Measurements from ENCODE around the gene MCM6. TPM values are rescaled to one million over a fixed set of nuclear protein-coding genes. Genes with fewer than 3 reads are reported as not detected.

MCM6 gene
- total and polyA plus RNA-seq, 5 donors from 2014 or later, result 15.6 to 27.7 (median 18.3) TPM

- Mint-ChIP-seq H3K36me3 (peaks cover 65% of the 10 kb centered on the region), H3K9me3 (no peaks in the 10 kb centered on the region), H3K4me3 (no peak overlapping the region), H3K4me1 (peaks cover 0 to 5% (median under 1%) of the 10 kb centered on the region in 4 donors), H3K27ac (peak overlapping the region in 1 of 3 donors; percentile 7), H3K27me3 (no peaks in the 10 kb centered on the region)
- no peak for DNase-seq
- H3K4me3 ChIP-seq (ENCODE audit: low read depth, low read length), result no peak overlapping the region
- peaks cover 80% of the 10 kb centered on the region for H3K36me3 ChIP-seq (ENCODE audit: control insufficient read depth, insufficient read depth, low read length)
- H3K9me3 ChIP-seq (ENCODE audit: control insufficient read depth in 2 of 2, low read length in 2 of 2), result no peaks in the 10 kb centered on the region
- no peaks in the 10 kb centered on the region for H3K27me3 ChIP-seq (ENCODE audit: control insufficient read depth, insufficient read depth, low read length)
- no peak overlapping the region for H3K27ac ChIP-seq (ENCODE audit: insufficient read depth, low read length, poor library complexity, severe bottlenecking)
- ATAC-seq (ENCODE audit: low read depth in 2 of 2), result no peak
- H3K4me1 ChIP-seq (ENCODE audit: control insufficient read depth, insufficient read depth, low read length, poor library complexity, severe bottlenecking), result no peaks in the 10 kb centered on the region
Observed at GRCh38 chr2:135862718-135863117, 13.5 kb downstream of the MCM6 start.

GRCh38 chr2:135853401-135853800, 22.8 kb downstream of the MCM6 start:
- peaks cover 34% of the 10 kb centered on the region for H3K36me3 Mint-ChIP-seq
- DNase-seq, result no peak
- Histone ChIP-seq H3K4me3 (ENCODE audit: low read depth, low read length) (no peak overlapping the region), H3K36me3 (ENCODE audit: control insufficient read depth, insufficient read depth, low read length) (peaks cover 57% of the 10 kb centered on the region), H3K4me1 (ENCODE audit: control insufficient read depth, insufficient read depth, low read length, poor library complexity, severe bottlenecking) (no peaks in the 10 kb centered on the region), H3K27me3 (ENCODE audit: control insufficient read depth, insufficient read depth, low read length) (no peaks in the 10 kb centered on the region), H3K9me3 (ENCODE audit: control insufficient read depth in 2 of 2, low read length in 2 of 2) (no peaks in the 10 kb centered on the region), H3K27ac (ENCODE audit: insufficient read depth, low read length, poor library complexity, severe bottlenecking) (no peak overlapping the region)
- H3K9me3 Mint-ChIP-seq, result no peaks in the 10 kb centered on the region
- H3K4me3 Mint-ChIP-seq, result no peak overlapping the region
- ATAC-seq (ENCODE audit: low read depth in 2 of 2), result no peak
- no peak overlapping the region for H3K27ac Mint-ChIP-seq
- H3K27me3 Mint-ChIP-seq, result no peaks in the 10 kb centered on the region
- H3K4me1 Mint-ChIP-seq, result peaks cover 0 to 2% (median 0%) of the 10 kb centered on the region in 4 donors

- peaks cover 56% of the 10 kb centered on the region for H3K36me3 ChIP-seq (ENCODE audit: control insufficient read depth, insufficient read depth, low read length)
- DNase-seq (no peak), ATAC-seq (ENCODE audit: low read depth in 2 of 2) (no peak)
- peaks cover 0 to 4% (median 1%) of the 10 kb centered on the region in 4 donors for H3K4me1 Mint-ChIP-seq
- no peak overlapping the region for H3K27ac ChIP-seq (ENCODE audit: insufficient read depth, low read length, poor library complexity, severe bottlenecking)
- H3K36me3 Mint-ChIP-seq, result peaks cover 30% of the 10 kb centered on the region
- no peaks in the 10 kb centered on the region for H3K9me3 ChIP-seq (ENCODE audit: control insufficient read depth in 2 of 2, low read length in 2 of 2)
- no peaks in the 10 kb centered on the region for H3K27me3 ChIP-seq (ENCODE audit: control insufficient read depth, insufficient read depth, low read length)
- no peak overlapping the region for H3K4me3 Mint-ChIP-seq
- no peaks in the 10 kb centered on the region for H3K4me1 ChIP-seq (ENCODE audit: control insufficient read depth, insufficient read depth, low read length, poor library complexity, severe bottlenecking)
- H3K9me3 Mint-ChIP-seq, result no peaks in the 10 kb centered on the region
- H3K4me3 ChIP-seq (ENCODE audit: low read depth, low read length), result no peak overlapping the region
- no peak overlapping the region for H3K27ac Mint-ChIP-seq
- H3K27me3 Mint-ChIP-seq, result no peaks in the 10 kb centered on the region
Observed at GRCh38 chr2:135851858-135852257, 24.4 kb downstream of the MCM6 start.

GRCh38 chr2:135850892-135851668, 25.2 kb downstream of the MCM6 start:
- Histone ChIP-seq H3K4me1 (ENCODE audit: control insufficient read depth, insufficient read depth, low read length, poor library complexity, severe bottlenecking) (no peaks in the 10 kb centered on the region), H3K27ac (ENCODE audit: insufficient read depth, low read length, poor library complexity, severe bottlenecking) (no peak overlapping the region), H3K4me3 (ENCODE audit: low read depth, low read length) (no peak overlapping the region), H3K9me3 (ENCODE audit: control insufficient read depth in 2 of 2, low read length in 2 of 2) (no peaks in the 10 kb centered on the region), H3K27me3 (ENCODE audit: control insufficient read depth, insufficient read depth, low read length) (no peaks in the 10 kb centered on the region), H3K36me3 (ENCODE audit: control insufficient read depth, insufficient read depth, low read length) (peaks cover 54% of the 10 kb centered on the region)
- Mint-ChIP-seq H3K27me3 (no peaks in the 10 kb centered on the region), H3K9me3 (no peaks in the 10 kb centered on the region), H3K27ac (peak overlapping the region in 1 of 3 donors; percentile 6), H3K4me3 (no peak overlapping the region), H3K4me1 (peaks cover 0 to 4% (median 1%) of the 10 kb centered on the region in 4 donors), H3K36me3 (peaks cover 24% of the 10 kb centered on the region)
- DNase-seq (no peak), ATAC-seq (ENCODE audit: low read depth in 2 of 2) (no peak)

GRCh38 chr2:135849087-135849486, 27.2 kb downstream of the MCM6 start:
- H3K36me3 ChIP-seq (ENCODE audit: control insufficient read depth, insufficient read depth, low read length), result peaks cover 67% of the 10 kb centered on the region

GRCh38 chr2:135845997-135846396, 30.2 kb downstream of the MCM6 start:
- ATAC-seq (ENCODE audit: low read depth in 2 of 2) (no peak), DNase-seq (no peak)
- no peaks in the 10 kb centered on the region for H3K4me1 ChIP-seq (ENCODE audit: control insufficient read depth, insufficient read depth, low read length, poor library complexity, severe bottlenecking)
- Mint-ChIP-seq H3K9me3 (no peaks in the 10 kb centered on the region), H3K27me3 (no peaks in the 10 kb centered on the region), H3K27ac (no peak overlapping the region), H3K4me3 (no peak overlapping the region), H3K4me1 (peaks cover 0 to 9% (median 2%) of the 10 kb centered on the region in 4 donors), H3K36me3 (peaks cover 41% of the 10 kb centered on the region)
- no peaks in the 10 kb centered on the region for H3K27me3 ChIP-seq (ENCODE audit: control insufficient read depth, insufficient read depth, low read length)
- H3K36me3 ChIP-seq (ENCODE audit: control insufficient read depth, insufficient read depth, low read length), result peaks cover 69% of the 10 kb centered on the region
- no peak overlapping the region for H3K4me3 ChIP-seq (ENCODE audit: low read depth, low read length)
- no peaks in the 10 kb centered on the region for H3K9me3 ChIP-seq (ENCODE audit: control insufficient read depth in 2 of 2, low read length in 2 of 2)
- no peak overlapping the region for H3K27ac ChIP-seq (ENCODE audit: insufficient read depth, low read length, poor library complexity, severe bottlenecking)

More at GRCh38 chr2:135849087-135849486, 27.2 kb downstream of the MCM6 start:
- H3K9me3 Mint-ChIP-seq, result no peaks in the 10 kb centered on the region
- H3K36me3 Mint-ChIP-seq, result peaks cover 31% of the 10 kb centered on the region
- Histone ChIP-seq H3K27ac (ENCODE audit: insufficient read depth, low read length, poor library complexity, severe bottlenecking) (no peak overlapping the region), H3K27me3 (ENCODE audit: control insufficient read depth, insufficient read depth, low read length) (no peaks in the 10 kb centered on the region), H3K4me3 (ENCODE audit: low read depth, low read length) (no peak overlapping the region), H3K4me1 (ENCODE audit: control insufficient read depth, insufficient read depth, low read length, poor library complexity, severe bottlenecking) (no peaks in the 10 kb centered on the region), H3K9me3 (ENCODE audit: control insufficient read depth in 2 of 2, low read length in 2 of 2) (no peaks in the 10 kb centered on the region)
- no peaks in the 10 kb centered on the region for H3K27me3 Mint-ChIP-seq
- no peak overlapping the region for H3K4me3 Mint-ChIP-seq
- ATAC-seq (ENCODE audit: low read depth in 2 of 2) (no peak), DNase-seq (no peak)
- no peak overlapping the region for H3K27ac Mint-ChIP-seq
- peaks cover 0 to 4% (median 1%) of the 10 kb centered on the region in 4 donors for H3K4me1 Mint-ChIP-seq

- no peaks in the 10 kb centered on the region for H3K27me3 ChIP-seq (ENCODE audit: control insufficient read depth, insufficient read depth, low read length)
- H3K4me1 Mint-ChIP-seq, result peaks cover 5 to 15% (median 8%) of the 10 kb centered on the region in 4 donors
- H3K27ac ChIP-seq (ENCODE audit: insufficient read depth, low read length, poor library complexity, severe bottlenecking), result no peak overlapping the region
- H3K36me3 ChIP-seq (ENCODE audit: control insufficient read depth, insufficient read depth, low read length), result peaks cover 68% of the 10 kb centered on the region
- no peak overlapping the region for H3K4me3 ChIP-seq (ENCODE audit: low read depth, low read length)
- DNase-seq (no peak), ATAC-seq (ENCODE audit: low read depth in 2 of 2) (no peak)
- H3K9me3 ChIP-seq (ENCODE audit: control insufficient read depth in 2 of 2, low read length in 2 of 2), result no peaks in the 10 kb centered on the region
- H3K9me3 Mint-ChIP-seq, result no peaks in the 10 kb centered on the region
- H3K27me3 Mint-ChIP-seq, result no peaks in the 10 kb centered on the region
- H3K36me3 Mint-ChIP-seq, result peaks cover 39% of the 10 kb centered on the region
- no peak overlapping the region for H3K4me3 Mint-ChIP-seq
- no peak overlapping the region for H3K27ac Mint-ChIP-seq
- no peaks in the 10 kb centered on the region for H3K4me1 ChIP-seq (ENCODE audit: control insufficient read depth, insufficient read depth, low read length, poor library complexity, severe bottlenecking)
Observed at GRCh38 chr2:135845257-135845656, 31.0 kb downstream of the MCM6 start.

All from CD4-positive, CD25-positive, alpha-beta regulatory T cell (primary cell).